Rectal smooth muscle tissue (tissue), 1 donor: ENCODE measurements around the gene DAPK2.

Source experiments
- H3K27ac ChIP-seq: one replicate; pipeline ENCODE4 v1.7.0; 2013; ENCODE audit warnings: low read depth, low read length, inconsistent platforms
- H3K27me3 ChIP-seq: one replicate; pipeline ENCODE4 v1.7.0; 2013; ENCODE audit warnings: low read length; ENCODE audit not compliant: control insufficient read depth, insufficient read depth
- H3K36me3 ChIP-seq: one replicate; pipeline ENCODE4 v1.7.0; 2013; ENCODE audit warnings: low read length; ENCODE audit not compliant: control insufficient read depth, insufficient read depth
- H3K4me1 ChIP-seq: one replicate; pipeline ENCODE4 v1.7.0; 2013; ENCODE audit warnings: low read length; ENCODE audit not compliant: control insufficient read depth, insufficient read depth
- H3K4me3 ChIP-seq: one replicate; pipeline ENCODE4 v1.7.0; 2013; ENCODE audit warnings: low read length
- H3K9ac ChIP-seq: one replicate; pipeline ENCODE4 v1.7.0; 2013; ENCODE audit warnings: low read length

DAPK2 gene

GRCh38 chr15:63891768-63892133, 154.5 kb downstream of the DAPK2 start:
- Histone ChIP-seq H3K27me3 (no peaks in the 10 kb centered on the region), H3K4me3 (no peak overlapping the region), H3K9ac (no peak overlapping the region), H3K36me3 (no peaks in the 10 kb centered on the region), H3K27ac (no peak overlapping the region), H3K4me1 (no peaks in the 10 kb centered on the region)

- no peak overlapping the region for H3K9ac ChIP-seq
- no peaks in the 10 kb centered on the region for H3K36me3 ChIP-seq
- no peaks in the 10 kb centered on the region for H3K27me3 ChIP-seq
- no peak overlapping the region for H3K27ac ChIP-seq
- no peaks in the 10 kb centered on the region for H3K4me1 ChIP-seq
- H3K4me3 ChIP-seq, result no peak overlapping the region
Observed at GRCh38 chr15:63891079-63891767, 155.1 kb downstream of the DAPK2 start.

GRCh38 chr15:63890617-63891016, 155.7 kb downstream of the DAPK2 start:
- no peaks in the 10 kb centered on the region for H3K4me1 ChIP-seq
- no peaks in the 10 kb centered on the region for H3K36me3 ChIP-seq
- H3K4me3 ChIP-seq, result no peak overlapping the region
- H3K27me3 ChIP-seq, result no peaks in the 10 kb centered on the region
- no peak overlapping the region for H3K27ac ChIP-seq
- H3K9ac ChIP-seq, result no peak overlapping the region

- H3K27ac ChIP-seq, result no peak overlapping the region
- no peak overlapping the region for H3K9ac ChIP-seq
- no peaks in the 10 kb centered on the region for H3K36me3 ChIP-seq
- no peaks in the 10 kb centered on the region for H3K27me3 ChIP-seq
- H3K4me3 ChIP-seq, result no peak overlapping the region
- H3K4me1 ChIP-seq, result no peaks in the 10 kb centered on the region
Observed at GRCh38 chr15:63889831-63890230, 156.5 kb downstream of the DAPK2 start.

GRCh38 chr15:63888823-63889222, 157.5 kb downstream of the DAPK2 start:
- no peaks in the 10 kb centered on the region for H3K36me3 ChIP-seq
- no peak overlapping the region for H3K27ac ChIP-seq
- H3K27me3 ChIP-seq, result no peaks in the 10 kb centered on the region
- H3K9ac ChIP-seq, result no peak overlapping the region
- no peaks in the 10 kb centered on the region for H3K4me1 ChIP-seq
- no peak overlapping the region for H3K4me3 ChIP-seq

GRCh38 chr15:63888146-63888545, 158.1 kb downstream of the DAPK2 start:
- Histone ChIP-seq H3K27ac (no peak overlapping the region), H3K4me1 (no peaks in the 10 kb centered on the region), H3K36me3 (no peaks in the 10 kb centered on the region), H3K4me3 (no peak overlapping the region), H3K27me3 (no peaks in the 10 kb centered on the region), H3K9ac (no peak overlapping the region)

GRCh38 chr15:63887630-63888029, 158.7 kb downstream of the DAPK2 start:
- no peaks in the 10 kb centered on the region for H3K36me3 ChIP-seq
- H3K4me1 ChIP-seq, result no peaks in the 10 kb centered on the region
- no peak overlapping the region for H3K4me3 ChIP-seq
- no peaks in the 10 kb centered on the region for H3K27me3 ChIP-seq
- H3K27ac ChIP-seq, result no peak overlapping the region
- no peak overlapping the region for H3K9ac ChIP-seq

GRCh38 chr15:63884953-63885352, 161.3 kb downstream of the DAPK2 start:
- H3K4me1 ChIP-seq, result no peaks in the 10 kb centered on the region
- H3K4me3 ChIP-seq, result no peak overlapping the region
- no peaks in the 10 kb centered on the region for H3K27me3 ChIP-seq
- no peaks in the 10 kb centered on the region for H3K36me3 ChIP-seq
- no peak overlapping the region for H3K9ac ChIP-seq
- no peak overlapping the region for H3K27ac ChIP-seq

- Histone ChIP-seq H3K27ac (no peak overlapping the region), H3K4me3 (no peak overlapping the region), H3K9ac (no peak overlapping the region), H3K27me3 (no peaks in the 10 kb centered on the region), H3K4me1 (no peaks in the 10 kb centered on the region), H3K36me3 (no peaks in the 10 kb centered on the region)
Observed at GRCh38 chr15:63881431-63881830, 164.9 kb downstream of the DAPK2 start.

GRCh38 chr15:63880744-63881143, 165.5 kb downstream of the DAPK2 start:
- Histone ChIP-seq H3K36me3 (no peaks in the 10 kb centered on the region), H3K27me3 (no peaks in the 10 kb centered on the region), H3K4me3 (no peak overlapping the region), H3K27ac (no peak overlapping the region), H3K4me1 (no peaks in the 10 kb centered on the region), H3K9ac (no peak overlapping the region)

- Histone ChIP-seq H3K4me1 (no peaks in the 10 kb centered on the region), H3K9ac (no peak overlapping the region), H3K27ac (no peak overlapping the region), H3K36me3 (no peaks in the 10 kb centered on the region), H3K4me3 (no peak overlapping the region), H3K27me3 (no peaks in the 10 kb centered on the region)
Observed at GRCh38 chr15:63879995-63880394, 166.3 kb downstream of the DAPK2 start.

GRCh38 chr15:63879211-63879610, 167.1 kb downstream of the DAPK2 start:
- no peak overlapping the region for H3K27ac ChIP-seq
- H3K9ac ChIP-seq, result no peak overlapping the region
- H3K4me1 ChIP-seq, result no peaks in the 10 kb centered on the region
- H3K4me3 ChIP-seq, result no peak overlapping the region
- no peaks in the 10 kb centered on the region for H3K36me3 ChIP-seq
- no peaks in the 10 kb centered on the region for H3K27me3 ChIP-seq

- Histone ChIP-seq H3K27ac (no peak overlapping the region), H3K9ac (no peak overlapping the region), H3K4me3 (no peak overlapping the region), H3K4me1 (no peaks in the 10 kb centered on the region), H3K27me3 (no peaks in the 10 kb centered on the region), H3K36me3 (no peaks in the 10 kb centered on the region)
Observed at GRCh38 chr15:63877713-63878271, 168.5 kb downstream of the DAPK2 start.
